ENCODE results near the gene ETFB. TPM values are rescaled to one million over a fixed set of nuclear protein-coding genes. Genes with fewer than 3 reads are reported as not detected.

Gene ETFB
- total RNA-seq, 1 experiment from 2014 or later, result 203 TPM

GRCh38 chr19:51317968-51318367, 48.2 kb downstream of the ETFB start:
- Mint-ChIP-seq H3K4me1 (ENCODE audit: low read depth, unreplicated experiment) (no peaks in the 10 kb centered on the region), H3K4me3 (ENCODE audit: low read depth, unreplicated experiment) (no peak overlapping the region), H3K27me3 (ENCODE audit: unreplicated experiment) (peaks cover 73% of the 10 kb centered on the region), H3K27ac (ENCODE audit: unreplicated experiment) (no peak overlapping the region), H3K36me3 (ENCODE audit: insufficient read depth, unreplicated experiment) (no peaks in the 10 kb centered on the region), H3K9me3 (ENCODE audit: low read depth, unreplicated experiment) (peaks cover 3% of the 10 kb centered on the region)
- BruUV-seq (replicated peaks), result no TSS peak
- intact Hi-C loops (cut with micrococcal nuclease; ENCODE audit: unreplicated experiment), result no loop called here
- CTCF ChIA-PET, result no interaction called here
- DNase-seq, result no peak
- no peak for TF ChIP-seq CTCF (IDR thresholded peaks at IDR 0.05; ENCODE audit: unreplicated experiment)

DNA sequence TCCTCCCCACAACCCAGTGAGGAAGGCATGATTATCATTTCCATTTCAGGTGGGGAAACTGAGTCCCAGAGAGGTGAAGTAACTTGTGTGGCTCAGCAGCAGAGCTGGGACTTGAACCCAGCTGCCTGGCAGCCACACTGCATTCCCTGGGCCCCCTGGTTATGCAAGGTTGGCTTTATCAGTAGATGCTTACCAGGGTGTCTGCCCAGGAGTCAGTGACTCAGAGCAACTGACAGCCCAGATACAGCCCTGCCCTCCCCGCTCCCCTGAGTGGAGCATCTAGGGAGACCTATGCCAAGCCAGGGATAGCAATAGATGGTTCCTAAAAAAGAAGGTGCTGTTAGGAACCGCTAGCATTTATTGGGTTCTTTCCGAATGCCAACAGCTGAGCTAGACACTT, 48.8 kb downstream of the ETFB start:
- Mint-ChIP-seq H3K27me3 (ENCODE audit: unreplicated experiment) (peaks cover 73% of the 10 kb centered on the region), H3K9me3 (ENCODE audit: low read depth, unreplicated experiment) (peaks cover 3% of the 10 kb centered on the region), H3K4me3 (ENCODE audit: low read depth, unreplicated experiment) (no peak overlapping the region), H3K4me1 (ENCODE audit: low read depth, unreplicated experiment) (no peaks in the 10 kb centered on the region), H3K27ac (ENCODE audit: unreplicated experiment) (no peak overlapping the region), H3K36me3 (ENCODE audit: insufficient read depth, unreplicated experiment) (no peaks in the 10 kb centered on the region)
- DNase-seq, result no peak
- no peak for TF ChIP-seq CTCF (IDR thresholded peaks at IDR 0.05; ENCODE audit: unreplicated experiment)
- intact Hi-C loops (cut with micrococcal nuclease; ENCODE audit: unreplicated experiment), result no loop called here
- BruUV-seq (replicated peaks), result no TSS peak
- CTCF ChIA-PET, result interaction anchor here (0.5 to 1.0 kb wide), 2 partner anchors 10 to 36 kb away, joined by 3 read pairs; no protein-coding TSS in a partner anchor

GRCh38 chr19:51316688-51317087, 49.5 kb downstream of the ETFB start:
- no peaks in the 10 kb centered on the region for H3K36me3 Mint-ChIP-seq (ENCODE audit: insufficient read depth, unreplicated experiment)
- BruUV-seq (replicated peaks), result no TSS peak
- no peak overlapping the region for H3K4me3 Mint-ChIP-seq (ENCODE audit: low read depth, unreplicated experiment)
- DNase-seq, result no peak
- intact Hi-C loops (cut with micrococcal nuclease; ENCODE audit: unreplicated experiment), result no loop called here
- no peaks in the 10 kb centered on the region for H3K4me1 Mint-ChIP-seq (ENCODE audit: low read depth, unreplicated experiment)
- no peak for TF ChIP-seq CTCF (IDR thresholded peaks at IDR 0.05; ENCODE audit: unreplicated experiment)
- CTCF ChIA-PET, result interaction anchor here (1.0 kb wide), 1 partner anchor 11 kb away, joined by 3 read pairs; no protein-coding TSS in a partner anchor
- peaks cover 3% of the 10 kb centered on the region for H3K9me3 Mint-ChIP-seq (ENCODE audit: low read depth, unreplicated experiment)
- H3K27ac Mint-ChIP-seq (ENCODE audit: unreplicated experiment), result no peak overlapping the region
- H3K27me3 Mint-ChIP-seq (ENCODE audit: unreplicated experiment), result peaks cover 73% of the 10 kb centered on the region

- BruUV-seq (replicated peaks), result no TSS peak
- no peak for DNase-seq
- intact Hi-C loops (cut with micrococcal nuclease; ENCODE audit: unreplicated experiment), result no loop called here
- Mint-ChIP-seq H3K36me3 (ENCODE audit: insufficient read depth, unreplicated experiment) (no peaks in the 10 kb centered on the region), H3K4me1 (ENCODE audit: low read depth, unreplicated experiment) (no peaks in the 10 kb centered on the region), H3K27ac (ENCODE audit: unreplicated experiment) (no peak within 1 kb of the TSS), H3K9me3 (ENCODE audit: low read depth, unreplicated experiment) (peaks cover 3% of the 10 kb centered on the region), H3K27me3 (ENCODE audit: unreplicated experiment) (peaks cover 80% of the 10 kb centered on the region), H3K4me3 (ENCODE audit: low read depth, unreplicated experiment) (no peak within 1 kb of the TSS)
- TF ChIP-seq CTCF (IDR thresholded peaks at IDR 0.05; ENCODE audit: unreplicated experiment), result no peak
- CTCF ChIA-PET, result interaction anchor here (0.7 kb wide), 1 partner anchor 347 kb away, joined by 7 read pairs; no protein-coding TSS in a partner anchor
Measured at GRCh38 chr19:51311351-51312257, 54.6 kb downstream of the ETFB start, which contains the start of gene IGLON5. IGLON5 (plus strand) TSS chr19:51311644; CDS start chr19:51311848, 204 bp downstream.
